HG02588 (cell line): ENCODE results near the gene AKR1C2.
"Not testable (repeated sequence)": the region's sequence is repeated elsewhere in the genome, so short reads cannot be mapped to it uniquely, and the experiment has no call there.

Experiments
- ATAC-seq: cut with Tn5 transposase; IDR thresholded peaks from one replicate; pipeline ENCODE4 v1.9.1; 2021; ENCODE audit warnings: mild to moderate bottlenecking, moderate library complexity; ENCODE audit not compliant: unreplicated experiment

Gene AKR1C2

DNA sequence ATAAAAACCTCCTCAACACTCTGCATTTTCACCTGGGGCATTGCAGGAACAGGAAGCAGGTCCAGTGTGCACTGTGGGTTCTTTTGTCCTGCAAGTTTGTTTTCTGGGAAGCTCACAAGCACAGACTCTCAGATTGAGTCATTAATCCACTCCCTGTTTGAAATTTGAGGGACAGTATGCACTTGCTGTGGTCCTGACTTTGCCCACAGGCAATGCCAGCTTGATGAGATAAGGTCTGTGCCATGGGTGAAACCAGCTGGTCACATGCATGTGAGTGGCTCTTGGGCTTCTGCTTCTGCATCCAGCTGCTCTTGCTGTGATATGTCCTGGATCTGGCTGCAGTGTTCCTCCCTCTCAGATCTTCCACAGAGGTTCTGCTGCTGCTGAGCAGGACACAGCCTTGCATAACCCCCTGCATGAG, 21.8 kb upstream of the AKR1C2 start:
- ATAC-seq: not testable (repeated sequence)

GRCh38 chr10:5023177-5023805, 19.6 kb upstream of the AKR1C2 start:
- no peak for ATAC-seq

GRCh38 chr10:5021624-5022290, 18.1 kb upstream of the AKR1C2 start:
- not testable (repeated sequence) for ATAC-seq

DNA sequence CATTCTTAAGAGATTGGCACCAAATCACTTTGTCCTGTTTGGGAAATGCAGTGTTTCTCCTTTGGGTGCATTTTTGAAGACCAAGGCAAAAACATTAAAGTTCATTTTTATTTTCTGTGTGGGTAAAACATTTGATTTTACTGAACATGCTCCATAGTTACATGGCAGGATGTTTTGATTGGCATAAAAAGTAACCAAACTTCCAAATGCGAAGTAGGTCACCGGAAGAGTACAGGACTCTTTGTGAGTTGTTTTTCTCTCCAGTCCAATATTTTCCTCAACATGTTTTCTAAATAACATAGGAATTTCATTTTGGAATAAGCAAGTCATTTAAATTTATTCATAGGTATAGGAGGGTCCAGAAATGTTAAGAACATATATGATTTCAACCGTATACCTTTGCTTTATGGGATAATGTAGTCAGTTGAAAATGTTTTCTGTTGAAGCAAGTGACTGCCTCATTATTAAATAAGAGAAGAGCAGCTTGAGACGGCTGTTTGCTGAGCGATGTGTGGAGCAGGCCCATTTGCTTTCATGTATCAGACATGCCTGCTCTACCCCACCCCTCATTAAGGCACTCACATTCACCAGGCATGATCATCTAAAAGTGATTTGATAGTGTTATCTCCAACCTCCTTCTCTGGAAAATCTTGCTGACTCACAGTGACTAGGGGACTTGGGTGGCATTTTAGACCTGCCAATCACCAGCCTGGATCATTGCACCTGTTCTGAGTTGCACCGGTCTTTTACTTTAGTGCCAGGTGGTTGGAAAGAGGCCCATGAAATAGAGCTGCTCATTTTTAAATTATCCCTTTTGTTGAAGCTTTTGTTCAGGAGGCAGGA, 16.3 kb upstream of the AKR1C2 start:
- ATAC-seq: not testable (repeated sequence)

DNA sequence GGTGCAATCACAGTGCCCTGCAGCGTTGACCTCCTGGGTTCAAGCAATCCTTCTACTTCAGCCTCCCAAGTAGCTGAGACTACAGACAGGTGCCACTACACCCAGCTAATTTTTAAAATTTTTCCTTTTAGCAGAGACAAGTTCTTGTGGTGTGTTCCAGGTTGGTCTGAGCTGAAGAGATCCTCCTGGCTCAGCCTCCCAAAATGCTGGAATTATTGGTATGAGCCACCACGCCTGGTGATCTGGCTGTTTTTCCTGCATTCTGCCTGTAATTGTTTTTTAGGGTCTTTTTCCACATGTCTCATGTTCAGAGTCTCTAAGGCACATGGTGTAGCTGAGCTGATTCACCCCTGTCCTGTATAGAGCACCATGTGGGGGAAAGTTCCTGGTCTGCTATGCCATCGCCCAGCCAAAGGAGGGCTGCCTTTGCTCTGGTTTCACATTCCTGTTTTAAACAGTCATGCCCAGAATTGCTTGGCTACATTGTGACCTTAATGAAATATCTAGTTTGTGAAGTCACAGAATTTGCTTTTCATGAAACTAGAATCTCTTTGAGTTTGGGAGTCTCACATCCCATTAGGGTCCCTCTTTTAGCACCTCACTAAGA, 15.1 kb upstream of the AKR1C2 start:
- ATAC-seq: not testable (repeated sequence)

GRCh38 chr10:5018134-5018533, 14.5 kb upstream of the AKR1C2 start:
- no peak for ATAC-seq

GRCh38 chr10:5014936-5015335, 11.3 kb upstream of the AKR1C2 start:
- no peak for ATAC-seq

GRCh38 chr10:5014200-5014910, 10.7 kb upstream of the AKR1C2 start:
- ATAC-seq: not testable (repeated sequence)

- ATAC-seq: no peak
Measured at GRCh38 chr10:5013385-5013784, 9.7 kb upstream of the AKR1C2 start.

- no peak for ATAC-seq
Measured at GRCh38 chr10:5012595-5012994, 8.9 kb upstream of the AKR1C2 start.

DNA sequence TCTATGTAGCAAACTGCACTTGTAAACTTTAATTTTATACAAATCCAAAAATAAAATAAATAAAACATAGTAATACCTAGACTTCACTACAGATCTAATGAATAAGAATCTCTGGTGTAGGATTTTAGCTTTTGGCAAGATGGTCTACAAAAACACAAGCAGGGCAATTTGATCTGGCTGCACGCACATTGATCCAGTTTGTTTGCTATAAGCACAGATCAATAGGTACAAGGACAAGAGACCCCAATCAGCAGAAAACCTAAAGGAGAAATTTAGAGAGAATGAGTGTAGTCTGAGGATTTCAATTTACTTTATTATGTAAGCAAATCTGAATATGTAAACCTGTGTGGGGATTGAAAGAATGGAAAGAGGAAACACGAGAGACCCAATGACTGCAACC, 7.7 kb upstream of the AKR1C2 start:
- ATAC-seq: not testable (repeated sequence)

- not testable (repeated sequence) for ATAC-seq
Measured at GRCh38 chr10:5010043-5010442, 6.4 kb upstream of the AKR1C2 start.

- not testable (repeated sequence) for ATAC-seq
Measured at GRCh38 chr10:5008857-5009548, 5.3 kb upstream of the AKR1C2 start.

- not testable (repeated sequence) for ATAC-seq
Measured at GRCh38 chr10:5004501-5004900, 844 bp upstream of the AKR1C2 start.

DNA sequence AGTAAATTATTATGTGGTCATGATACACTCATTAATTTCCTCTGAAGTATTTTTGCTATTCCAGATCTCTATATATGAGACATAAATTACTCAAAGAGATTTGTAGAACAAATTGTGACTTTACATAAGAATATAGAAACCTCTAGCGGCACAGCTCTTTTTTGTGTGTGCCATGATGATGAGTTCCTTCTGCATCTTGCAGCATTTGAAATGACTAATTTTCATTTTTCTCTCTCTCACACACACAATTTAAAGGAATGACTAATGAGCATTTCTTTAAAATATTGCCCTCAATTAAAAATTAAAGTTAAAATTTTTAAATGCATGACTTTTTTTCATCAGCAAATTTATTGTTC, 351 bp upstream of the AKR1C2 start:
- ATAC-seq: not testable (repeated sequence)

DNA sequence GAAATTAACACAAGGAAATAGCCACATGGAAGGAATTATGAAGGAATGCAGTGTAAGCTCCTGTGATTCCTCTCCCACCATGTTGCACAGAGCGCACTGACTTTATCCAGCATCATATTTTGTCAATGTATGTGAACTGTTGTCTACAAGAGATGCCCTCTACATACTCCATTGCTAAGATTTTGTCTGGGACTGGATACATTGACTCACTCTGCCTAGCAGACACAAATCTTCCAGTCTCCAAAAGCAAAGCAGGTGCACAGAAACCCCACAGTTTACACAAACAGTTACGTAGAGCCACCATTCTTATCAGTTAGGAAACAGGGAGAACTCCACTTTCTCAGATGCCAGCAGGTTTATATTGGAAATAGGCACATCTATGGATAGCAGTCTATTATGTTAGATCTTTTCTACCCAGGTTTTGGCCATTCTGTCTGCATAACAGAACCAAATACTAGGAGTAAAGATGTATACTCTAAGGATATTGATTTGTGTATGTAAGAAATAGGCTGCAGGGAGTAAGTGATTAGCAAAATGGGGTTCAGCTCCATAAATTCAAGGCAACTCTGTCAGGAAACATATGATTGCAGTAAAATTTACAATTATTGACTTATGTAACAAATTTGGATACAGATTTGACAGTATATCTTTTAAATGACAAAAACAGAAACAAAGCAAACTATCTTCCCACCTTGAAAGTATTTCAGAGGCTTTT, 1.5 kb downstream of the AKR1C2 start:
- ATAC-seq: no peak

DNA sequence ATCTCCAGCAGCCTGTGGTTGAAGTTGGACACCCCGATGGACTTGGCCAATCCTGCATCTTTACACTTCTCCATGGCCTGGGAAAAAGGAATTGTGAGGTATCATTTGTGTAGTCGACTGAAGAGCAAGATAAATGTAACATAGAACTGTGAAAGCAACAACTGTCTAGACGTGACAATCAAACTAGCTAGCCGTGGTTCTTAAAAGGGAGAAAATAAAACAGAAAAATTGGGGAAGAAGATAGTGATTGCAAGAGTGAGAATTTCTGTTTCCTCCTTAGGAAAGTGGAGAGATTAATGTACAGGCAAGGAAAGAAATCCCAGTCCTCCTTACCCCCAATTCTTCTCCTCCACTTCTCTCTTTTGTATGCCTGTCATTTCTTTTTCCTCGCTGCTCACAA, 5.0 kb downstream of the AKR1C2 start:
- ATAC-seq: no peak

GRCh38 chr10:4994260-4994659, 9.4 kb downstream of the AKR1C2 start:
- ATAC-seq: not testable (repeated sequence)

DNA sequence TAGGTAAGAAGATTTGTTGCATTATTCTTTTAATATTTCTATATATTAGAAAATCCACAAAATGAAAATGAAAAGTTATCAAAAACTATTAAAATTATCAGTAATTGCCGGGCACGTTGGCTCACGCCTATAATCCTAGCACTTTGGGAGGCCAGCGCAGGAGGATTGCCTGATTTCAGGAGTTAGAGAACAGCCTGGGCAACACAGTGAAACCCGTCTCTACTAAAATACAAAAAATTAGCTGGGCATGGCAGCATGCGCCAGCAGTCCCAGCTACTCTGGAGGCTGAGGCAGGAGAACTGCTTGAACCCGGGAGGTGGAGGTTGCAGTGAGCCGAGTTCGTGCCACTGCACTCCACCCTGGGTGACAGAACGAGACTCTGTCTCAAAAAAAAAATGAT, 11.1 kb downstream of the AKR1C2 start:
- not testable (repeated sequence) for ATAC-seq
